ENCODE measurements around the gene GALNT18.

DNA sequence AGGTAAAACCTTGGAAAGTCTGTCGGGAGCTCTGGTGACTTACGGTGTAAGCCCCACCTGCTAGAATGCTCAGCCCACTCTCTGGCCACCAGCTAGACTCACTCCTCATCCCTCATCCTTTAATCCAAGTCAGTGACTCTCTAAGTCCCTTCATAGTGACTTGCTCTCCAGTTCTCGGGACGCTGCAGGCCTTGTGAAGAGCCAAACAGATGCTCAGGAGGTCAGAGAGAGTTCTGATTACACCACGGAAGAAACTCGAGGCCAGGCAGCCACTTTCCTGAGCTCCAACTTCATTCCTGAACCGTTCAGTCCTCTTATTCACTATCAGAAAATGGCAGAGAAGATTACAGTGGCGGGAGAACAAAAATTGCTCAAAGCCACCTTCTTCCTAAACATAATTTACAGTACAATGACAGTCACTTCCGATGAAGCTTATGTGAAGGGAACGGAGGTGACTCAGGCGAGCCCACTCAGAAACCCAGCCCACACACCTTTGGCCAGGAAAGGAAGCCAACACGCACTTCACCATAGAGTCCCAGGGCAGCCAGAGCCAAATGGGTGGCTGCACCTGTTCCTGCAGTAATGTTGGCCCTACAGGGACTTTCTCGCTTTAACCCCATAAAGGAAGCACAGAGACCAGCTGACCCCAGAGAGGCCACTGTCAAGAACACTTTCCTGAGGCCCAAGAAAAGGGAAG lies 100.4 kb downstream of the GALNT18 start:
- no peak for TF ChIP-seq ZFP30 (CRISPR knock-in tag; IDR thresholded peaks at IDR 0.05)
- TF ChIP-seq, protein P1, sequence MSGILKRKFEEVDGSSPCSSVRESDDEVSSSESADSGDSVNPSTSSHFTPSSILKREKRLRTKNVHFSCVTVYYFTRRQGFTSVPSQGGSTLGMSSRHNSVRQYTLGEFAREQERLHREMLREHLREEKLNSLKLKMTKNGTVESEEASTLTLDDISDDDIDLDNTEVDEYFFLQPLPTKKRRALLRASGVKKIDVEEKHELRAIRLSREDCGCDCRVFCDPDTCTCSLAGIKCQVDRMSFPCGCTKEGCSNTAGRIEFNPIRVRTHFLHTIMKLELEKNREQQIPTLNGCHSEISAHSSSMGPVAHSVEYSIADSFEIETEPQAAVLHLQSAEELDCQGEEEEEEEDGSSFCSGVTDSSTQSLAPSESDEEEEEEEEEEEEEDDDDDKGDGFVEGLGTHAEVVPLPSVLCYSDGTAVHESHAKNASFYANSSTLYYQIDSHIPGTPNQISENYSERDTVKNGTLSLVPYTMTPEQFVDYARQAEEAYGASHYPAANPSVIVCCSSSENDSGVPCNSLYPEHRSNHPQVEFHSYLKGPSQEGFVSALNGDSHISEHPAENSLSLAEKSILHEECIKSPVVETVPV (CRISPR knock-in tag; IDR thresholded peaks at IDR 0.05), result no peak
- TF ChIP-seq, protein P2, sequence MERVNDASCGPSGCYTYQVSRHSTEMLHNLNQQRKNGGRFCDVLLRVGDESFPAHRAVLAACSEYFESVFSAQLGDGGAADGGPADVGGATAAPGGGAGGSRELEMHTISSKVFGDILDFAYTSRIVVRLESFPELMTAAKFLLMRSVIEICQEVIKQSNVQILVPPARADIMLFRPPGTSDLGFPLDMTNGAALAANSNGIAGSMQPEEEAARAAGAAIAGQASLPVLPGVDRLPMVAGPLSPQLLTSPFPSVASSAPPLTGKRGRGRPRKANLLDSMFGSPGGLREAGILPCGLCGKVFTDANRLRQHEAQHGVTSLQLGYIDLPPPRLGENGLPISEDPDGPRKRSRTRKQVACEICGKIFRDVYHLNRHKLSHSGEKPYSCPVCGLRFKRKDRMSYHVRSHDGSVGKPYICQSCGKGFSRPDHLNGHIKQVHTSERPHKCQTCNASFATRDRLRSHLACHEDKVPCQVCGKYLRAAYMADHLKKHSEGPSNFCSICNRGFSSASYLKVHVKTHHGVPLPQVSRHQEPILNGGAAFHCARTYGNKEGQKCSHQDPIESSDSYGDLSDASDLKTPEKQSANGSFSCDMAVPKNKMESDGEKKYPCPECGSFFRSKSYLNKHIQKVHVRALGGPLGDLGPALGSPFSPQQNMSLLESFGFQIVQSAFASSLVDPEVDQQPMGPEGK (CRISPR knock-in tag; IDR thresholded peaks at IDR 0.05; ENCODE audit: borderline replicate concordance), result no peak

All from SK-N-SH treated with all-trans-retinoic acid at 6 μM for 48 hours (cell line).